Motor neuron (in vitro differentiated cells): ENCODE results near the gene ARHGAP4. TPM values are rescaled to one million over a fixed set of nuclear protein-coding genes. Genes with fewer than 3 reads are reported as not detected.

Source experiments
- ATAC-seq, 8 experiments: fragments of 200-7000 bp; cut with Tn5 transposase; replicated peaks in 6 of 8; 2 replicates each; pipeline ENCODE4 v1.8.0; 2021; ENCODE audit warnings: mild to moderate bottlenecking in 8 of 8, moderate library complexity in 8 of 8
- H3K27ac ChIP-seq, 2 donors: fragments of 250-450 bp; sonication (Bioruptor Pico); 2 replicates each; pipeline ENCODE4 v1.9.0; 2021; ENCODE audit warnings: antibody characterized with exemption in 2 of 2, mild to moderate bottlenecking in 2 of 2, moderate library complexity in 1 of 2
- H3K4me1 ChIP-seq, 2 donors: fragments of 250-450 bp; sonication (Bioruptor Pico); replicated peaks in 1 of 2; 2 replicates each; pipeline ENCODE4 v1.6.1; 2021; ENCODE audit warnings: antibody characterized with exemption in 2 of 2, mild to moderate bottlenecking in 2 of 2, moderate library complexity in 1 of 2
- H3K4me3 ChIP-seq, 5 donors: fragments of 250-450 bp; sonication (Bioruptor Pico); 2 replicates each; pipeline ENCODE4 v1.9.0; 2021; ENCODE audit warnings: antibody characterized with exemption in 5 of 5, mild to moderate bottlenecking in 5 of 5, moderate library complexity in 4 of 5
- WGBS, 10 experiments: fragments of 450-650 bp; shearing (Covaris generic); methylation state at CpG; one replicate each; pipeline ENCODE4 v1.0.0; 2022; 5-methylcytosine and 5-hydroxymethylcytosine counted together
- in situ Hi-C, 9 experiments: fragments of 400-800 bp; cut with MboI; loops; one replicate each; pipeline ENCODE4 v1.15.0; 2021; ENCODE audit warnings: low sequenced_read_pairs in 9 of 9, low pct_unique_long_range_greater_than_20kb in 2 of 9; ENCODE audit not compliant: unreplicated experiment in 9 of 9
- total RNA-seq, 8 experiments: library from RNA; unstranded; fragments of 300-600 nt; gene quantifications; 2 replicates each; pipeline versions ENCODE4 v1.2.3 to v1.2.4, GENCODE V29; 2022

The ARHGAP4 gene
- total RNA-seq, 8 experiments from 2014 or later = 1.6 to 21.7 (median 2.9) TPM; not detected in 1

GRCh38 chrX:153927672-153927921 is 1.5 kb upstream of the ARHGAP4 start:
- H3K4me1 ChIP-seq = peaks cover 20 to 23% of the 10 kb centered on the region in 2 donors
- peak in 5 of 8 experiments; percentile 1 to 3 (median 2) for ATAC-seq
- WGBS, 10 experiments = 0 to 40% (median 0%) methylated on average over 1 to 3 of the region's 8 CpGs; no CpG with 5 or more reads in 7 of the 10 experiments
- H3K27ac ChIP-seq = peak overlapping the region; percentile 98 to 99
- H3K4me3 ChIP-seq = peak overlapping the region; percentile 48 to 88 (median 62)
- in situ Hi-C loops = no loop called here

- peak in 5 of 8 experiments; percentile 0 to 19 (median 10) for ATAC-seq
- in situ Hi-C loops = no loop called here
- peak overlapping the region; percentile 98 to 99 for H3K27ac ChIP-seq
- peak overlapping the region; percentile 48 to 88 (median 62) for H3K4me3 ChIP-seq
- WGBS, 10 experiments = 0 to 31% methylated on average over 1 to 8 of the region's 31 CpGs; no CpG with 5 or more reads in 8 of the 10 experiments
- peaks cover 25 to 26% of the 10 kb centered on the region in 2 donors for H3K4me1 ChIP-seq
Observed at GRCh38 chrX:153926858-153927671, 1.0 kb upstream of the ARHGAP4 start.

GRCh38 chrX:153926552-153926857 is 441 bp upstream of the ARHGAP4 start:
- Histone ChIP-seq H3K4me1 (peaks cover 31% of the 10 kb centered on the region in 2 donors), H3K27ac (peak overlapping the region; percentile 98 to 99), H3K4me3 (peak overlapping the region in 2 of 5 donors; percentile 62 to 88)
- in situ Hi-C loops = no loop called here
- no CpG with 5 or more reads among the region's 4 CpGs for WGBS, 10 experiments
- no peak for ATAC-seq

GRCh38 chrX:153925387-153925738 is 701 bp downstream of the ARHGAP4 start:
- H3K4me3 ChIP-seq = no peak overlapping the region
- peaks cover 34 to 40% of the 10 kb centered on the region in 2 donors for H3K4me1 ChIP-seq
- in situ Hi-C loops = no loop called here
- WGBS, 10 experiments = 56% methylated on average over 3 of the region's 4 CpGs; no CpG with 5 or more reads in 9 of the 10 experiments
- ATAC-seq = no peak
- no peak overlapping the region for H3K27ac ChIP-seq

GRCh38 chrX:153924149-153924861 is 1.8 kb downstream of the ARHGAP4 start:
- H3K27ac ChIP-seq = no peak overlapping the region
- in situ Hi-C loops = no loop called here

GRCh38 chrX:153922932-153923857 is 2.9 kb downstream of the ARHGAP4 start:
- ATAC-seq = peak in 2 of 8 experiments; percentile 5 to 52
- no peak overlapping the region for H3K27ac ChIP-seq
- in situ Hi-C loops = no loop called here
- H3K4me3 ChIP-seq = no peak overlapping the region
- H3K4me1 ChIP-seq = peaks cover 30 to 37% of the 10 kb centered on the region in 2 donors
- 0 to 60% (median 5%) methylated on average over 1 to 4 of the region's 25 CpGs; no CpG with 5 or more reads in 7 of the 10 experiments for WGBS, 10 experiments

More at GRCh38 chrX:153924149-153924861, 1.8 kb downstream of the ARHGAP4 start:
- ATAC-seq = peak in 3 of 8 experiments; percentile 2 to 4 (median 2)
- peaks cover 34 to 40% of the 10 kb centered on the region in 2 donors for H3K4me1 ChIP-seq
- 0 to 60% (median 42%) methylated on average over 2 to 3 of the region's 14 CpGs; no CpG with 5 or more reads in 7 of the 10 experiments for WGBS, 10 experiments
- no peak overlapping the region for H3K4me3 ChIP-seq

GRCh38 chrX:153921511-153922446 is 4.3 kb downstream of the ARHGAP4 start:
- ATAC-seq = peak in 6 of 8 experiments; percentile 19 to 53 (median 45)
- Histone ChIP-seq H3K27ac (peak overlapping the region; percentile 72 to 73), H3K4me3 (no peak overlapping the region), H3K4me1 (peaks cover 26 to 31% of the 10 kb centered on the region in 2 donors)
- WGBS, 10 experiments = 63 to 73% methylated on average over 3 to 6 of the region's 40 CpGs; no CpG with 5 or more reads in 8 of the 10 experiments
- in situ Hi-C loops = no loop called here

- Histone ChIP-seq H3K27ac (peak overlapping the region; percentile 72 to 73), H3K4me3 (no peak overlapping the region), H3K4me1 (peaks cover 19 to 24% of the 10 kb centered on the region in 2 donors)
- in situ Hi-C loops = no loop called here
- ATAC-seq = peak in 2 of 8 experiments; percentile 2 to 13
- 68% methylated on average over 5 of the region's 16 CpGs; no CpG with 5 or more reads in 9 of the 10 experiments for WGBS, 10 experiments
Observed at GRCh38 chrX:153921070-153921469, 5.0 kb downstream of the ARHGAP4 start.

GRCh38 chrX:153920546-153920945 is 5.5 kb downstream of the ARHGAP4 start:
- Histone ChIP-seq H3K27ac (no peak overlapping the region), H3K4me3 (no peak overlapping the region), H3K4me1 (peaks cover 17 to 20% of the 10 kb centered on the region in 2 donors)
- WGBS, 10 experiments = no CpG with 5 or more reads among the region's 14 CpGs
- in situ Hi-C loops = no loop called here
- ATAC-seq = no peak

GRCh38 chrX:153919281-153919680 is 6.8 kb downstream of the ARHGAP4 start:
- ATAC-seq = no peak
- in situ Hi-C loops = no loop called here
- Histone ChIP-seq H3K4me1 (peaks cover 12 to 20% of the 10 kb centered on the region in 2 donors), H3K4me3 (no peak overlapping the region), H3K27ac (no peak overlapping the region)
- 69% methylated on average over 6 of the region's 13 CpGs; no CpG with 5 or more reads in 9 of the 10 experiments for WGBS, 10 experiments

- H3K4me1 ChIP-seq = peaks cover 11 to 20% of the 10 kb centered on the region in 2 donors
- H3K27ac ChIP-seq = no peak overlapping the region
- 70 to 100% (median 90%) methylated on average over 1 to 4 of the region's 6 CpGs; no CpG with 5 or more reads in 6 of the 10 experiments for WGBS, 10 experiments
- no peak overlapping the region for H3K4me3 ChIP-seq
- ATAC-seq = no peak
- in situ Hi-C loops = no loop called here
Observed at GRCh38 chrX:153917869-153918268, 8.2 kb downstream of the ARHGAP4 start.

- no peak for ATAC-seq
- Histone ChIP-seq H3K4me3 (no peak overlapping the region), H3K27ac (no peak overlapping the region), H3K4me1 (peaks cover 9 to 14% of the 10 kb centered on the region in 2 donors)
- in situ Hi-C loops = no loop called here
- WGBS, 10 experiments = 60% methylated on average over 1 of the region's 17 CpGs; no CpG with 5 or more reads in 9 of the 10 experiments
Observed at GRCh38 chrX:153913701-153914100, 12.4 kb downstream of the ARHGAP4 start.
